GM13976 (cell line): ENCODE results near the gene SLC13A3.

Experiments
- DNase-seq: peaks from one replicate; pipeline ENCODE4 v3.0.0; 2012; ENCODE audit warnings: low spot score
- CTCF ChIP-seq: IDR thresholded peaks from 2 replicates; pipeline ENCODE4 v1.5.1; 2012; ENCODE audit warnings: borderline replicate concordance, mild to moderate bottlenecking; ENCODE audit not compliant: insufficient read depth; ENCODE audit errors: extremely low read depth, missing control alignments, control extremely low read depth
- in situ Hi-C: fragments of 300-500 bp; cut with MboI; formaldehyde crosslinking; loops from one replicate; pipeline ENCODE4 v1.12.0; 2022; ENCODE audit warnings: low sequenced_read_pairs, mixed read lengths, inconsistent platforms; ENCODE audit not compliant: unreplicated experiment

Gene SLC13A3

GRCh38 chr20:46670228-46670584 lies 18.9 kb upstream of the SLC13A3 start:
- in situ Hi-C loops = no loop called here
- no peak for DNase-seq
- no peak for TF ChIP-seq CTCF

- TF ChIP-seq CTCF = no peak
- no peak for DNase-seq
- in situ Hi-C loops = no loop called here
These were observed 15.7 kb upstream of the SLC13A3 start for GRCh38 chr20:46666818-46667515.

- in situ Hi-C loops = no loop called here
- DNase-seq = no peak
- no peak for TF ChIP-seq CTCF
These were observed 15.0 kb upstream of the SLC13A3 start for GRCh38 chr20:46666306-46666705.

- TF ChIP-seq CTCF = no peak
- no peak for DNase-seq
- in situ Hi-C loops = no loop called here
These were observed 14.3 kb upstream of the SLC13A3 start for GRCh38 chr20:46665602-46666001.

- no peak for DNase-seq
- no peak for TF ChIP-seq CTCF
- in situ Hi-C loops = no loop called here
These were observed 12.3 kb upstream of the SLC13A3 start for GRCh38 chr20:46663531-46663930.

GRCh38 chr20:46661659-46662058 lies 10.4 kb upstream of the SLC13A3 start:
- in situ Hi-C loops = no loop called here
- no peak for TF ChIP-seq CTCF
- DNase-seq = no peak
